NCI-H345 treated with DMSO at 0.1 percent for 48 hours (cell line): ENCODE results near the gene DDA1.
"Not testable (repeated sequence)": the region's sequence is repeated elsewhere in the genome, so short reads cannot be mapped to it uniquely, and the experiment has no call there.

Experiments used
- DNase-seq: peaks from one replicate; lab custom pipeline; 2025; ENCODE audit not compliant: unreplicated experiment; lab: John Stamatoyannopoulos, UW

Gene DDA1

GRCh38 chr19:17309198-17309964, at the start of gene DDA1:
Gene DDA1 (plus strand): TSS chr19:17309563. CDS start chr19:17309655, 92 bp downstream.
- peak; percentile 93 for DNase-seq

GRCh38 chr19:17259934-17260333, 49.4 kb upstream of the DDA1 start:
- no peak for DNase-seq

GRCh38 chr19:17260842-17261325, 48.5 kb upstream of the DDA1 start:
- peak; percentile 31 for DNase-seq

GRCh38 chr19:17262557-17262956, 46.8 kb upstream of the DDA1 start:
- no peak for DNase-seq

GRCh38 chr19:17263712-17264640, 45.4 kb upstream of the DDA1 start:
- DNase-seq = no peak

- DNase-seq = no peak
Measured at GRCh38 chr19:17264641-17264979, 44.8 kb upstream of the DDA1 start, which contains the start of gene USHBP1. Gene USHBP1 (minus strand): TSS chr19:17264745. CDS start chr19:17264299, 446 bp downstream.

- DNase-seq = no peak
Measured at GRCh38 chr19:17266026-17266425, 43.3 kb upstream of the DDA1 start.

- DNase-seq = no peak
Measured at GRCh38 chr19:17266589-17266974, 42.8 kb upstream of the DDA1 start.

- DNase-seq = peak; percentile 85
Measured at GRCh38 chr19:17266975-17267788, 42.2 kb upstream of the DDA1 start, which contains the start of gene BABAM1. Gene BABAM1 (plus strand): TSS chr19:17267443. CDS start chr19:17268807, 1,364 bp downstream.

- no peak for DNase-seq
Measured at GRCh38 chr19:17268754-17269153, 40.6 kb upstream of the DDA1 start.

- not testable (repeated sequence) for DNase-seq
Measured at GRCh38 chr19:17274892-17275291, 34.5 kb upstream of the DDA1 start.

GRCh38 chr19:17275441-17276175, 33.8 kb upstream of the DDA1 start:
- DNase-seq = no peak

GRCh38 chr19:17279436-17279835, 29.9 kb upstream of the DDA1 start:
- DNase-seq = no peak

GRCh38 chr19:17281391-17282304, 27.7 kb upstream of the DDA1 start, which contains the start of gene ANKLE1:
Gene ANKLE1 (plus strand): TSS chr19:17281901. CDS start chr19:17281921, 20 bp downstream.
- no peak for DNase-seq

GRCh38 chr19:17282488-17283125, 26.8 kb upstream of the DDA1 start:
- peak; percentile 18 for DNase-seq

GRCh38 chr19:17283504-17283996, 25.8 kb upstream of the DDA1 start:
- no peak for DNase-seq

GRCh38 chr19:17285415-17286135, 23.8 kb upstream of the DDA1 start:
- DNase-seq = no peak

- no peak for DNase-seq
Measured at GRCh38 chr19:17286263-17286662, 23.1 kb upstream of the DDA1 start.
